GM21529 (cell line): ENCODE data around the gene BRD2.

Experiments
- ATAC-seq: cut with Tn5 transposase; IDR thresholded peaks from one replicate; pipeline ENCODE4 v1.9.1; 2021; ENCODE audit not compliant: unreplicated experiment

The BRD2 gene

DNA sequence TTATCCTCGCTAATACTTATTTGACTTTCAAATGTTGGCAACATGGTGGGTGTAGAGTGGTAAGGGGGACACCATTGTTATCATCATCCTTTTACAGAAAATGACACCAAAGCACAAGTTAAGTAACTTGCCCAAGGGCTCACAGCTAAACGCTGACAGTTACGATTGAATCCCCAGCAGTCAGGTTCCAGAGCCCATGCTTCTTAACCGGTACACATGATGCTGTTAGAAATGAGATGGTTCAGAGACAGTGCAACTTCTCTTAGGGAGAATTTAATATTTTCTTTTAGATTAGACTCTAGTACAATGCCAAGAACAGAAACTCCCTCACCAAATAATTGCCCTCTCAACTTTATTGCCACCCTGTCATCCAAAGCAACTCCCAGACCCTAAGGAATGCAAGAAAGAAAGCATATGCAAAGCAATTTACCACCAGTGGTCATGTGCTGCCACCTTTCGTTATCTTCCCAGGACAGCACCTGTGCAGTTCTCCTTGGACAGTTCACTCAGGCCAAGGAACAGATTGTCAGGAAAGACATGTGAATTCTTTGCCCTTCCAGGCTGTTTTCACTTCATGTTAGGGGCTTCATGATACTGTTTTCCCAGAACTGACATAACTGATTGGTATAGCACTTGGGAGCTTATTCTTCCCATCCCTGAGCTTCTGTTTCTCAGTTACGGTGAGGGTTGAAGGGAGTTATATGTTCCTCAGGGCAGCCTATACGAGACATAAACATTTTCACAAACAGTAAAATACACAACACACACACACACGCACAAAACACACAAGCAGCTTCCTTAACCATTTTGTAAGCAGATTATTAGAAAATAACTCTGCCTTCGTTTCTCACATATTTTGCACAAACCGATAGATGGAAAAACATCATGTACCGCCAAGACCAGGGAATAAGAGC is 20.6 kb upstream of the BRD2 start:
- no peak for ATAC-seq

DNA sequence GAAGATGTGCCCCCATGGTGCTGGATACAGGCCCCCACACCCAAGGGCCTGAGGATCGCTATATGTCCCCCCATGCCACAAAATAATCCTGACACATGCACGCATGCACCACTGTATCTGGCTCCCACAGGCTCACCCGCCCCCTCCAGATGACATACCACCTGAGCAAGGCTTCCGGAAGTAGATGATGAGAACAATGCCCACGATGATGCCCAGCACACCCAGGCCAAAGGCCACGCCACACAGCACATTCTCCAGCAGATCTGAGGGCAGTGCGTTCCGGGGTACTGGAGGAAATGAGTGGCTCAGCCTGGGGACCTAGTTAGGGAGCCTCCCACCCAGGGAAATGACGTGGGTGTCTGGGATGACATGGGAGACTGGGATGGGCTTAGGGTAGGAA is 19.3 kb upstream of the BRD2 start:
- ATAC-seq, result no peak

DNA sequence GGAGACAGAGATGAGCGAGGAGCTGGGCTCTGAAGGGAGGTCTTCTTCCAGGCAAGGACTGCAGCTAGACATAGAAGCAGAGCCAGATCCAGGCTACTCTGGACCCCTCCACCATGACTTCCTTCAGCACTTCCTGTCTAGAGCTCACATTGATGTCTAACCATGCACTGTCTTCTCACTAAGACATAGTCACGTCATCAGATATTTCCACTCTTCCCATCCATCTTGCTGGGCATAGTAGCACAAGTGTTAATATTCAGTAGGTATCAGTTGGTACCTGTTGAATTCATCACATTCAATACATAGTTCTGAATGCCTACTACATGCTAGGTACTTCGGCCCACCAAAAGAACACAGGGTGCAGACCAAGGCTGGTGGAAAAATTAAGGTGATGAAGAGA is 18.4 kb upstream of the BRD2 start:
- no peak for ATAC-seq

DNA sequence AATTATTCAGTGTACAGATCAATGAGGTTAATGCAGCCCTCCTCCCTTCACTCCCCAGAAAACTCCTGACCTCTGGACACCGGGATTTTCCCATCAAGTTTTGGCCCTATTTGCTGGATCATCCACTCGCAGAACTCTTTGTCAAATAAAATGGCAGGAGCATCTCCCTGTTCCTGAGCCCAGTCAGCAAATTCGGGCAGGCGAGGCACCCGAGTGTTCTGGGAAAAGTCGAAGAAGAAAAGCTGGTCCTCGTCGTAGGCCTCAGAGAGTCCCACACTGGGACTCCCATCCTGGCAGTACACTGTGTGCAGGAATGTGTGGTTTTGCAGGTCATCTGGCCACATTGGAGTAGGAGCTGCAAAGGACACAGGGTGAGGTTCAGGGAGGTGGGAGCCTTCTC is 17.9 kb upstream of the BRD2 start:
- ATAC-seq, result no peak

DNA sequence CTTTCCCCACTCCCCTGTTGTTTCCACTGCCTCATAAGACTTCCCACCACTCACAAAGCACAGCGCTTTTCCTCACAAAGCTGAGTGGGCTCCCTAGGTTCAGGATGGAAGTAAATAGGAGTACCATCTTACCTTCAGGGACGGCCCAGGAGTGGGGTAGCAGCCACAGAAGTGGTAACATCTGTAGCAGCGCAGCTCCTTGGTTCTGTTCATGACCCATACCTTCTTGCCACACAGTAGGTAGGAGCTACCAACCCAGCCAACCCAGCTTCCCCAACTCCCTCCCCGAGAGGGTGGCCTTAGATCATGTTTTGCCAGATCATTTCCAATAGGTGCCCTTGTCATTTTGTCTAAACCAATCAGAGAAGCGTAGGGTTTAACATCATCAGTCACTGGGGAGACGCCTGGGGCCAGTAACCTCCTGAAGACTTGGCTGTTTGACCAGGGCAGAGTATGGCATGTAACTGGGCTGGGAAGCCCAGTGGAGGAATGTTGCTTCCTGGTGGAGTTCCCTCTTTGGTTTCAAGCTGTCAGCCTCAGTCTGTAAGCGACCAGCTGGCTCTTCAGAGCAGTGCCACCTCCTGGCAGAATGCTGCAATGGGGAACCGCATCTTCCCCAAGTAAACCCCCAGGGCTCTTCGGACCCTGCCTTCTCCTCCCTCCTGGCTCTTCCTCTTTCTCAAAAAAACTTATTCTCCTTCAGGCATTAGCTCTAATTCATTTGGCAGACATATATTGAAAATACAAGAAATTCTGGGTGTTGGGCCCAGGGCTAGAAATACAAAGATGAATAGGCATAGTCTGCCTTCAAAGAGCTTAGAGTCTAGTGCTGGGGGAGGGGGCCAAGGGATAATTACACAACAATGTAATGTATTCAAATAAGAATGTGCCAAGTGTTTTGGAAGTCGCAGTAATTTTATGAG is 15.3 kb upstream of the BRD2 start, which contains the start of gene HLA-DMA:
TSS of gene HLA-DMA (minus strand) at position 281 of the 923 bp plus-strand sequence. CDS start at position 220, 61 bp downstream.
- ATAC-seq, result peak; percentile 86

DNA sequence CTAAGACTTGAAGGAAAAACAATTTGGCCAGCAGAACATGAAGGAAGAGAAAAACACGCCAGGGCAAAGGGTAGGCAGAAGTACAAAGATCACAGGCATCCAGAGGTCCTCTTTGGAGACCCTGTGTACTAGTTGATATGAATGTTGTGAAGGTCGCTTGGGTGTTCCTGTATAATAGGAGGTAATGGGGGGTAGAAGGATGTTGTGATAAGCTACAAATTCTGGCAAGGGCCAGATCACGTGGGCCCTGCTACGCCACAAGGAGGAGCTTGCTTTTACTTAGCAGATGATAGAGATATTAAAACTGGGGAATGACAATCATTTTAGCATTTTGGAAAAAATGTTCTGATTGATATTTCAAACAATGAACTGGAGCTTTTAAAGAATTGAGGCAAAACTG is 14.6 kb upstream of the BRD2 start:
- ATAC-seq, result no peak

DNA sequence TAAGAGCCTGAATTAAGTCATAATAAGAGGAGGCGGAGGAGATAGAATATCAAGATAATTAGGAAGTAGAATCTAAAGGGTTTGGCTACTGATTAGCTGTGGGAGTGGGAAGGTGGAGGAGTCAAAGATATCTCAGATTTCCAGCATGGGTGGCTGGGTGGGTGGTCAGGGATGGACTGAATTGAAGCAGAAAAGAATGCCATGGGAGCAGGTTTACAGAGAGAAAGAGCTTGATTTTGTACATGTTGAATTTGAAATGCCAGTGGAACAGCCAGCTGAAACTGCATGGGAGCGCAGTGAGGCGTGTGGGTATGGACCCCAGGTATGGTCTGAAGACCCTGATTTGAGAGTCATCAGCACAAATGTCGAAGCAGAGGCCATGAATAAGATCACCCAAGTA is 14.1 kb upstream of the BRD2 start:
- ATAC-seq, result no peak

DNA sequence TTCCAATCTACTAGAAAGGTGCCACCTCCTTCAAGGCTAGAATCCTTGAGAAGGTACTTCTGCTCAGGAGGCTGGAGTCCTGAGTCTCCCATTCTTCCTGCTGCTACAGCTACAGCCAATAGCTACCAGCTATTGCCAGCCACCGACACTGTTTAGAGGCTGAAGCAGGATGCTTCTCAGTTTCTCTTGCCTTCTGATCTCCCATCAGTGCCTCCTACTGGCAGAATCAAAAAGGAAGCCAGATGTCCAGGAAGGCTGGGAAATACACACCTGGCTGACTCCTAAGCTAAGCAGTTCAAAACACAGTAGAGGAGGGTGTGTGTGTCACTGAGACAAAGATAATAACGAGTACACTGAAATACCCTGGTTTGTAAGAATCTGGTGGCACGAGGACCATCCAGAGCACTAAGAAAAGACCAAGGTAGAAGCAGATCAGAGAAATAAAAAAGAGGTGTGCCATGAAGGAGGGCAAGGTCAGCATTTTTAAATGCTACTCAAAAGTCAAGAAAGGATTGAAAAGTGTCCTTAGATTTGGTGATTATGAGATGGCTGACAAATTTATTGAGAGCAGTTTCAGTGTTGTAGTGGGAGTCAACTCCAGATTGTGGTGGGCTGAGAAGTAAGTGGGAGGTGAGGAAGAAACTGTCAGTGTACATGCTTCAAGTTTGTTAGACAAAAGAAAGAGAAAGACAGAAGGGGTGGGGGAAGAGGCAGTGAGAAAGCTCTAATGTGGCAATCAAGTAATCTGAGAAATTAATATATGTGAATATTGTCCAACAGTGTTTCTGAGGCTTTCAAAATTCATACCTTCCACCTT is 13.2 kb upstream of the BRD2 start:
- no peak for ATAC-seq

DNA sequence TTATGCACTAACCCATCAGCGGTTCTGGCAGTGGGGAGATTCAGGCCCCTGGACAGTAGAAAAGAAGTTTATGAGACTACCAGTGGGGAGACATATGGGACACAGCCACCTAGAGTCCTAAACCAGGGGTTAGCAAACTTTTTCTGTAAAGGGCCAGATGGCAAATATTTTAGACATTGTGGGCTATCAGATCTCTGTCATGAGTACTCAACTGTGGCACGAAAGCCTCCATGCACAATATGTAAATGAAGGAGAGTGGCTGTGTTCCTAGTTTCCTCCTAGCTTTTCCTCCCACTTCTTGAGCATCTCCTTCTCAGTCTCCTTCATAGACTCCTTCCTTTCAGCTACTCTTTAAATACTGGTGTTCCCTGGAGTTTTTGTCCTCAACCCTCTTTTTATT is 12.2 kb upstream of the BRD2 start:
- no peak for ATAC-seq

DNA sequence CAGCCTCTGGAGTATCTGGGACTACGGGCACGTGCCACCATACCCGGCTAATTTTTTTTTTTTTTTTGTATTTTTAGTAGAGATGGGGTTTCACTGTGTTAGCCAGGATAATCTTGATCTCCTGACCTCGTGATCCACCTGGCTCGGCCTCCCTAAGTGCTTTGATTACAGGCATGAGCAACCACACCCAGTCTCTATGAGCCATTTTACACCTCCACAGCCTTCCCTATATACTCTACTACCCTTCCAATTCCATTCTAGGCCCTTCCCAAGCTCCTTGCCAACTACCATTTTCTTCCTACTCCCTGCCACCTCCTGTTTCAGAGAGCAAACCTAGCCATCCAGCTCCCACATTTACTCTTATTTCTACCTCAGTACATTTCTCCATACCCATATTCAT is 7.8 kb upstream of the BRD2 start:
- ATAC-seq, result no peak

DNA sequence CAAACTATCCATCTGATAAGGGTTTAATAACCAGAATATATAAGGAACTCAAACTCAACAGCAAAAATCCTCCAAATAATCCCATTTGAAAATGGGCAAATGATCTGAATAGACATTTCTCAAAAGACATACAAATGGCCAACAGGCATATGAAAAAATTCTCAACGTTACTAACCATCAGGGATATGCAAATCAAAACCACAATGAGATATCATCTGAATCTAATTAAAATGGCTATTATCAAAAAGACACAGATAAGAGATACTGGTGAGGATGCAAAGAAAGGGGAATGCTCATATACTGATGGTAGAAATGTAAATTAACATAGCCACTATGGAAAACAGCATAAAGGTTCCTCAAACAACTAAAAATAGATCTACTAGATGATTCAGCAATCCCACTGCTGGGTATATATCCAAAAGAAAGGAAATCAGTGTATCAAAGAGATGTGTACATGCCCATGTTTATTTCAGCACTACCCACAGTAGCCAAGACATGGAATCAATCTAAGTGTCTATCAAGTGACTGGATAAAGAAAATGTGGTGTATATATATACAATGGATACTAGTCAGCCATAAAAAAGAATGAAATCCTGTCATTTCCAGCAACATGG is 6.1 kb upstream of the BRD2 start:
- ATAC-seq, result no peak

DNA sequence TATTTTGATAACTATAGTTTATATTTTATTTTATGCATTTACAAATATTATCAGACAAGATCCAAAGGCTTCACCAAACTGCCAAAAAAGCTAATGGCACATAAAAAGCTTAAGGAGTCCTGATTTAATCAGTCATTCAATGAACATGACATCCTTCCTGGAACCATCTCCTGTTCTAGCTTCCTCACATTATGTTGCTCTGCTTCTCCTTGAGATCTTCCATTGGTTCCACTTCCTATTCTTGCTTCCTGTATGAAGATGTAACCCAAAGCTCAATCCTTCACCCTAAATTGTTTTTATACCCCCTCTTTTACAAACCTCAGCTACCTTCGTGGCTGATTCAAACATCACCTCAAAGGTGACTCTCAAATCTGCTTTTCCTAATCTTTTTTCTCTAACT is 4.5 kb upstream of the BRD2 start:
- ATAC-seq, result no peak

DNA sequence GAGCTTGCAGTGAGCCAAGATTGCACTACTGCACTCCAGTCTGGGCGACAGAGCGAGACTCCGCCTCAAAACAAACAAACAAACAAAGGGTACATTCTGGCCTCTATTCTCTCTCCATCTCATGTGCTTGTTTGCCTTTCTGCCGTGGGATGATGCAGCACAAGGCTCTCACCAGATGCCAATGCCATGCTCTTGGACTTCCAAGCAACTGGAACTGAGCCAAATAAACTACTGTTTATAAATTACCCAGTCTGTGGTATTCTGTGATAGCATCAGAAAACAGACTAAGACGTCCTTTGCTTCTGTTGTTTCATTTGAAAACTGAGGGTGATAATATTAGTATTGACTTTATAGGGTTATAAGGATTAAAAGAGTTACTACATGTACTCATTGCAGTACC is 3.6 kb upstream of the BRD2 start:
- ATAC-seq, result no peak

DNA sequence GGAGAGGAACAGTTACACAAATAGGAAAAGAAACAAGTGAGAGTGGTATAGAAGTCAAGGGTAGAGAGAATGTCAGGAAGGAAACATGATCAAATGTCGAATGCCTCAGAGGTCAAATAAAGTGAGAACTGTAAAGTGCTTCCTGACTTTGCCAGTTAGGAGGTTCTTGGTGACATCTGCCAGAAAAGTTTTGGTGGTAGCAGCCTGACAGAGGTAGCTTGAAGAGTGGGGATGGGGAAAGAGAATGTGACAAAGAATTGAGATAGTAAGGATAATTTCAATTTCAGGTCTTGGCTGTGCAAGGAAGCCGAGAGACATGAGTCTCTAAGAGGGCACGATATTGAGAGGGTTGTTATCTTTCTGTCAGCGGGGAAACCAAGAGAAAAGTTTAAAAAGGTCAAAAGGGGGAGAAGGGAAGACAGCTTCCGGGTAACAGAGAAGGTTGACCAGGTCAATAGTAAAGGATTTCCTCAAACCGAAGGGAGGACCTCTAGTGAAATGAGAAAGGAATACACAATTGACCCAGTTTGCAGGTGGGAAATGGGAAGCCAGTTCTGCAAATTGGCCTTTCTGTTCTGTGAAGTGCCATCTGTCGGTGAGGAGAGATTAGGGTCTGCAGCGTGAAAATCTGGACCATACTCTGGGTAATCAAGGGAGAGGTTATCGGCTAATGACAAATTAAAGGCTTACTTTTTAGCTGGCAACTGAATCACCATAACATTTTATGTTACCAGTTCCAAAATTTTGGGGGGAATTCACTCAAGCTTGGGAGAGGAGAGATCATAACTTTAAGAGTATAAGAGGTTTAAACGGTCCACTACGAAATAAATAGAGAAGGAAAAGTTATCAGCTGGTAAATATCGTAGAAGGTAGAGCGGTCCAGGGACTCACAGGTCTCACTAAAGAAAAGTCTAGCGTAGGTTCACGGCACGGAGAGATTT is 973 bp upstream of the BRD2 start:
- no peak for ATAC-seq

DNA sequence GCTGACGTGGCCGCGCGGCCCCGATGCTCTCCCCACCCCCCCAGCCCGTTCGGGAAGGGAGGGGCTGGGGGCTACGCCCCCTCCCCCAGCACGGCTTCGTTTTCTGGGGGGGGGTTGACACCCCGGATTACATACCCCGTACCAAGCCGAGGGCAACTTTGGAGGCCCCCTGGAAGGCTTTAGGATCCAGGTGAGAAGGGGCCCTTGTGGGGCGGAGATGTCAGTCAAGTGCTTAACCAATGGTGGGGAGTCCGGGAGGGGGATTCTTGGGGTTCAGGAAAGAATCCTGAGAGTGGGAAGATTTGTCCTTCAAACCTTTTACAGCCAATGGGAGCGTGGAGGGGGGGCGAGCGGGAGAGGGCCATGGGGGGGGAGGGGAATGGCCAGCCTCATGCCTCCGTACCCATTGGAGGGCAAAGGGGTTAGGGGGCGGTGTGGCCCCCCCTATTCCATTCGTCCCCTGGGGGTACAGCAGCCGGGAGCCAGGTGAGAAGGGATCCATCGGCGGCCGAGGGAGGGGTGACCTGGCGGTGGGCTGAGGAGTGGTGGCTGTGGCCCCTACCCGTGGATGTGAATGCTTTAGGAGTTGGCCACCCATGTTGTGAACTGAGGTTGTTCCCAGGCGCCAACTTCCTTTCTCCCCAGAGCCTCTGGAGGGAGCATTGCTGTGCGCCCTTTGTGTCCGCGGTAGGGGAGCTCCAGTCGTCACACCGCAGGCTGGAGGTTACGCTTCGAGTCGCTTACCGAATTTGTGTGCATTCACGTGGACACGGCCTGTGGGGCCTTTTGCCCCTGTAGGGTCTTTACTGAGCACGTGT is 682 bp downstream of the BRD2 start:
- no peak for ATAC-seq

DNA sequence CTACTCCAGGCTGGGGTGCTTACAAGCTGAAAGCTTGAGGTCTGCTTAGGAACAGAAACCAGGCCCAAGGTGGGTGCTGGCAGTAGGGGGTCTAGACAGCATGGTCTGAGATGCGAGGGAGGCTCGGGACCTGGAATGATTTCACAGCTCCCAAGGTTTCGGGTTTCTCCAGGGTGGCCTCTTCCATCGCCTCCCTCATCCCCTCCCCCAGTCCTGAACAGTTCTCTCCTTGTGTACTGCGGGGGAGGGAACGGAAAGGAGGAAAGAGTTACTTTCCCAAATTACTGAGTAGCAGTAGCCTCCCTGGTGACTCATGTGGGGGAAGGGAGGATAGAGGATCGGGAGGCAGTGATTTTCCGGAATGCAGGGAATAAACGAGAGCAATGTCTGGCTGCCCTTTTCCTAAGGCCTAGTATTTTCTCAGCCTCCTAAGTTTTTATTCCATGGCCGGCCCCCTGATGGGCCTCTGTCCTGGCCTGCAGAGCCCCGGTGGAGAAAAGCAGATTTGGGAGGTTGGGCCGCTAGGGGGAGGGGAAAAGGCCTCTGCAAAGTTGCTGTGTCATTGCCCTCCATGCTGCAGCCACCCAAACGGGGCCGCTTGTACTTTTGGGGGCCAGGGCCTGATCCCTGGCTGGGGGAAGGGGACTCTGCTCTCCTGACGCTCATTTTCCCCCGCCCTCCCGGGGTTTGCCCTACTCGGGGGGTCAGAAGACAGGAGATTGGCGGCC is 1.5 kb downstream of the BRD2 start:
- ATAC-seq, result no peak

DNA sequence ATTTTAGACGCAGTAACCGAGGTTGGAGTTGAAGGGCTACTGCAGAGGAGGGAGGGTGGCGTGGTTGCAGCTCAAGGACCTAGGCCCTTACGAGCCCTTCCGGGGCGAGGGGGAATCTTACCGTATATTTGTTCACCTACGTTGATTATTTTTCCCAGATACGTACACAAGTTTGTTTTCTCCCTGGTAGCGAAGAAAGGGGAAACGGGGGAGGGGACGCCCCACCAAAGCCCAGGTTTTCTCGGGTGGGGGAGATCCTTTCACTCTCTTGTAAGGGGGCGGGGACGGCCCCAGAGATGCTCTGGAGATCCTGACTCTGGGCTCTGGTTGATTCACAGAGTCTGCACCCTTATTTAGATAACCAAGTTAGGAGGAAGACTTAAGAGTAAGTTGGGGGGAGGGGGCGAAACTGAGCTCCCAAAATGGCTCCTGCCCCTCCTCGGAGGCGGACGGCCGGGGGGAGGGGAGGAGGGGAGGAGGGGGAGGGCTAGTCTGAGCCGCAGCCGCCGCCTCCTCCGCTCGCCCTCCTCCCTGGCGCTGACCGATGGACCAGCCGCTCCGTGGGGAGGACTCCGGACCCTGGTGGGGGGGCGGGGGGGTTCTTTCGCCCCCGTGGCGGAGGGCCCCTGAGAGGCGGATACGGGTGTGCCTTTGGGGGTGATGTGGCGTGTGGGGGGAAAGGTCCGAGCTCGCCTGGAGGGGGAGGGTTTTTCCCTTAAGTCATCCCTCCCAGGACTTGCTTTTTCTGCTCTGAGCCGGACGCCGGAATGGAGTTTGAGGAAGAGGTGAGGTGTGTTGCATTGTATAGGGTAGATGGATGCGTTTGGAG is 2.2 kb downstream of the BRD2 start:
- ATAC-seq, result no peak
